T47D (cell line): ENCODE results near the gene NFATC2.
A peak's percentile ranks its signal among the peaks of the same experiment; 100 is the strongest.

ENCODE experiments used
- DNase-seq, 2 experiments: peaks; one replicate each; pipeline versions ENCODE4 v3.0.0 to v3.0.0-alpha.2; 2011 to 2012; ENCODE audit warnings: low read depth in 1 of 2, low spot score in 1 of 2
- JUND ChIP-seq: IDR thresholded peaks from 2 replicates; pipeline ENCODE4 v1.6.1; 2012; ENCODE audit warnings: low read depth
- in situ Hi-C: cut with HindIII; loops from 2 replicates; pipeline ENCODE4 v1.10.0; 2016; ENCODE audit warnings: low sequenced_read_pairs, low pct_unique_long_range_greater_than_20kb

NFATC2 gene

GRCh38 chr20:51388756-51389542, 153.6 kb downstream of the NFATC2 start:
- in situ Hi-C loops, result no loop called here
- TF ChIP-seq JUND, result no peak
- DNase-seq, result peak; percentile 27 to 65

GRCh38 chr20:51388227-51388626, 154.3 kb downstream of the NFATC2 start:
- no peak for TF ChIP-seq JUND
- DNase-seq, result no peak
- in situ Hi-C loops, result no loop called here

GRCh38 chr20:51387125-51387875, 155.2 kb downstream of the NFATC2 start:
- TF ChIP-seq JUND, result no peak
- in situ Hi-C loops, result no loop called here
- peak in 1 of 2 experiments; percentile 64 for DNase-seq

GRCh38 chr20:51386586-51386985, 155.9 kb downstream of the NFATC2 start:
- in situ Hi-C loops, result no loop called here
- no peak for DNase-seq
- TF ChIP-seq JUND, result no peak

- DNase-seq, result peak; percentile 73
- in situ Hi-C loops, result no loop called here
- no peak for TF ChIP-seq JUND
Measured at GRCh38 chr20:51385646-51386530, 156.6 kb downstream of the NFATC2 start.

GRCh38 chr20:51384875-51385274, 157.6 kb downstream of the NFATC2 start:
- in situ Hi-C loops, result no loop called here
- DNase-seq, result no peak
- TF ChIP-seq JUND, result no peak

- no peak for DNase-seq
- in situ Hi-C loops, result no loop called here
- no peak for TF ChIP-seq JUND
Measured at GRCh38 chr20:51383891-51384510, 158.5 kb downstream of the NFATC2 start.

- no peak for TF ChIP-seq JUND
- in situ Hi-C loops, result no loop called here
- peak in 1 of 2 experiments; percentile 45 for DNase-seq
Measured at GRCh38 chr20:51382986-51383821, 159.3 kb downstream of the NFATC2 start.

- no peak for TF ChIP-seq JUND
- in situ Hi-C loops, result no loop called here
Measured at GRCh38 chr20:51382111-51382985, 160.2 kb downstream of the NFATC2 start.

GRCh38 chr20:51381557-51381956, 161.0 kb downstream of the NFATC2 start:
- DNase-seq, result no peak
- in situ Hi-C loops, result no loop called here
- TF ChIP-seq JUND, result no peak

More at GRCh38 chr20:51382111-51382985, 160.2 kb downstream of the NFATC2 start:
- DNase-seq, result no peak
